K562 (cell line): Measurements from ENCODE around the gene LMTK2. TPM values are rescaled to one million over a fixed set of nuclear protein-coding genes. Genes with fewer than 3 reads are reported as not detected.

ENCODE experiments used
- ATAC-seq: fragments of 200-7000 bp; cut with Tn5 transposase; 3 replicates; pipeline ENCODE4 v1.9.1; 2020; ENCODE audit warnings: moderate library complexity
- BruUV-seq: library from RNA; stranded (reverse); fragments of 400-500 nt; replicated peaks from 2 replicates; lab custom pipeline; 2021; lab: Mats Ljungman, UMichigan
- CTCF ChIA-PET: fragments of 300-600 bp; formaldehyde crosslinking; extraction: SDS; loops from one replicate; lab custom pipeline; 2021; ENCODE audit warnings: low intra/inter-chr PET ratio; lab: Yijun Ruan, JAX
- POLR2A ChIA-PET: fragments of 300-600, 350-650 bp; sonication (Branson Sonifier 250); formaldehyde crosslinking; extraction: SDS; loops from one replicate; lab custom pipeline; 2021; ENCODE audit warnings: antibody characterized with exemption, inconsistent platforms; lab: Yijun Ruan, JAX
- DNase-seq, 4 experiments: peaks; one replicate each; pipeline versions ENCODE4 v3.0.0 to v3.0.0-alpha.2; 2011 to 2018; ENCODE audit warnings: low spot score in 3 of 4, mixed read lengths in 3 of 4; ENCODE audit errors: extremely low read depth in 1 of 4
- FAIRE-seq: peaks from 2 replicates; lab custom pipeline; 2011; peaks lifted over from hg19 to GRCh38; lab: Jason Lieb, UNC
- H2AFZ ChIP-seq: 2 replicates; pipeline ENCODE4 v1.6.0; 2011; ENCODE audit warnings: low read depth, low read length, control low read depth, inconsistent platforms
- H3K27ac ChIP-seq: fragments of 200-600 bp; 3 replicates; pipeline ENCODE4 v1.8.0; 2011; ENCODE audit warnings: low read depth, mild to moderate bottlenecking, control low read depth, inconsistent platforms, low read length, moderate library complexity, mixed read lengths; ENCODE audit errors: extremely low read depth
- H3K27me3 ChIP-seq, 2 experiments: fragments of 300-600 bp in 1 of 2; 2 replicates in 1 of 2; 3 replicates in 1 of 2; pipeline versions ENCODE4 v1.6.0 to v1.8.0; 2011; ENCODE audit warnings: inconsistent platforms in 2 of 2, low read length in 2 of 2, mild to moderate bottlenecking in 1 of 2, mixed read lengths in 1 of 2, moderate library complexity in 1 of 2; ENCODE audit not compliant: control insufficient read depth in 2 of 2, insufficient read depth in 2 of 2
- H3K36me3 ChIP-seq: fragments of 300-600 bp; 3 replicates; pipeline ENCODE4 v1.8.0; 2011; ENCODE audit warnings: mild to moderate bottlenecking, low read length, inconsistent platforms; ENCODE audit not compliant: control insufficient read depth, insufficient read depth
- H3K4me1 ChIP-seq, 2 experiments: fragments of 200-600 bp in 1 of 2; replicated peaks in 1 of 2; 2 replicates in 1 of 2; 3 replicates in 1 of 2; pipeline versions ENCODE4 v1.5.1 to v1.8.0; 2011; ENCODE audit warnings: inconsistent platforms in 2 of 2, low read length in 2 of 2, mild to moderate bottlenecking in 1 of 2, mixed read lengths in 1 of 2, moderate library complexity in 1 of 2; ENCODE audit not compliant: control insufficient read depth in 2 of 2, insufficient read depth in 2 of 2
- H3K4me2 ChIP-seq: 2 replicates; pipeline ENCODE4 v1.6.1; 2011; ENCODE audit warnings: low read length, control low read depth, inconsistent platforms, mixed read lengths; ENCODE audit not compliant: insufficient read depth
- H3K4me3 ChIP-seq: fragments of 200-600 bp; sonication (generic), shearing (Covaris generic); 2 replicates; pipeline ENCODE4 v1.5.1; 2016; ENCODE audit warnings: control low read depth, inconsistent platforms
- H3K79me2 ChIP-seq: fragments of 200-600 bp; 3 replicates; pipeline ENCODE4 v1.8.0; 2011; ENCODE audit warnings: low read length, inconsistent platforms; ENCODE audit not compliant: control insufficient read depth, insufficient read depth
- H3K9ac ChIP-seq, 2 experiments: 2 replicates each; pipeline versions ENCODE4 v1.6.0 to v1.6.1; 2011; ENCODE audit warnings: low read depth in 2 of 2, low read length in 2 of 2, control low read depth in 1 of 2, inconsistent platforms in 1 of 2, mild to moderate bottlenecking in 1 of 2, mixed read lengths in 1 of 2; ENCODE audit not compliant: insufficient read depth in 1 of 2
- H3K9me1 ChIP-seq: one replicate; pipeline ENCODE4 v1.6.0; 2011; ENCODE audit warnings: inconsistent platforms, mild to moderate bottlenecking, low read length, moderate library complexity; ENCODE audit not compliant: control insufficient read depth, insufficient read depth
- H3K9me3 ChIP-seq: replicated peaks from 2 replicates; pipeline ENCODE4 v1.5.1; 2011; ENCODE audit warnings: low read depth, low read length, inconsistent platforms; ENCODE audit not compliant: control insufficient read depth, insufficient read depth
- H4K20me1 ChIP-seq: replicated peaks from 2 replicates; pipeline ENCODE4 v1.6.1; 2011; ENCODE audit warnings: low read length, inconsistent platforms, mixed read lengths; ENCODE audit not compliant: control insufficient read depth, insufficient read depth
- BCOR ChIP-seq: fragments of 450-650 bp; IDR thresholded peaks from 2 replicates; pipeline ENCODE4 v1.6.1; 2016
- HNRNPH1 ChIP-seq: fragments of 200-400 bp; formaldehyde crosslinking; optimal IDR thresholded peaks from 2 replicates; pipeline ENCODE3; 2017; ENCODE audit warnings: low read depth, mild to moderate bottlenecking, low read length, moderate library complexity
- HNRNPL ChIP-seq: fragments of 200-400 bp; formaldehyde crosslinking; IDR thresholded peaks from 2 replicates; pipeline ENCODE4 v1.6.1; 2017; ENCODE audit warnings: low read depth, mild to moderate bottlenecking, low read length
- ZNF121 ChIP-seq: sonication (generic); formaldehyde crosslinking; conservative IDR thresholded peaks from 2 replicates; pipeline ENCODE4 v1.8.0; 2022; ENCODE audit warnings: missing genetic modification reagents
- WGBS: fragments of 100-300 bp; shearing (Covaris generic); methylation state at CpG from one replicate; pipeline ENCODE4 v1.1.6; 2016; ENCODE audit warnings: low coverage, mixed read lengths; ENCODE audit not compliant: insufficient coverage; ENCODE audit errors: missing lambda C conversion rate; 5-methylcytosine and 5-hydroxymethylcytosine counted together
- in situ Hi-C: fragments of 300-500 bp; cut with MboI; formaldehyde crosslinking; loops from 4 replicates; pipeline ENCODE4 v1.15.0; 2018; ENCODE audit warnings: inconsistent platforms, mixed read lengths
- intact Hi-C: fragments of 100-400 bp; cut with micrococcal nuclease; formaldehyde crosslinking; loops from 2 replicates; pipeline ENCODE4 v1.14.2; 2022
- polyA plus RNA-seq, 8 experiments: library from polyadenylated mRNA; depleted of rRNA in 4 of 8; stranded (reverse) in 5 of 8; unstranded in 3 of 8; fragments of >200 nt; fragmentation: Nextera tagmentation in 2 of 8; fragmentation: Illumina TruSeq in 1 of 8; extraction: Ambion mirVana in 2 of 8; extraction: Trizol in 1 of 8; gene quantifications; 2 replicates each; pipeline versions ENCODE4 v1.2.1 to v1.2.3, GENCODE V29; 2011 to 2014; ENCODE audit warnings: inconsistent platforms in 1 of 8, missing spikeins in 1 of 8
- total RNA-seq, 7 experiments: library from RNA; depleted of rRNA in 6 of 7; stranded (reverse); fragments of >200 nt in 6 of 7; fragmentation: Illumina TruSeq in 2 of 7; extraction: Trizol in 2 of 7; gene quantifications; 2 replicates each; pipeline versions ENCODE4 v1.2.1 to v1.2.3, GENCODE V29; 2011 to 2021; ENCODE audit warnings: low replicate concordance in 1 of 7

Gene LMTK2
- total and polyA plus RNA-seq, 9 of the 15 experiments (the other 6 are each of a cell fraction or from before 2014, with no cell fraction given) = 0.78 to 16.4 (median 6.3) TPM

- BruUV-seq = no TSS peak
- POLR2A ChIA-PET = interaction anchor here (0.6 kb wide), 1 partner anchor 16 kb away, joined by 3 read pairs; no protein-coding TSS in a partner anchor
- Histone ChIP-seq H3K9ac (no peak overlapping the region; a peak in 1 of 4 replicates), H3K4me3 (no peak overlapping the region), H3K36me3 (no peaks in the 10 kb centered on the region), H2AFZ (no peak overlapping the region), H3K9me1 (no peaks in the 10 kb centered on the region), H3K4me2 (no peak overlapping the region), H3K27me3 (peaks cover 5 to 56% of the 10 kb centered on the region in 2 experiments), H3K9me3 (no peaks in the 10 kb centered on the region), H3K27ac (no peak overlapping the region), H3K79me2 (no peaks in the 10 kb centered on the region), H4K20me1 (peaks cover 6% of the 10 kb centered on the region; the same call in 1 of the 2 replicates), H3K4me1 (peaks cover 0 to 42% of the 10 kb centered on the region in 2 experiments; a peak in 1 of 5 replicates)
- DNase-seq (peak in 3 of 4 experiments; percentile 13 to 16 (median 14)), FAIRE-seq (no peak), ATAC-seq (peak; percentile 28; the same call in 1 of the 3 replicates)
- intact Hi-C loops = no loop called here
- CTCF ChIA-PET = no interaction called here
- no peak for TF ChIP-seq HNRNPH1
- peak; percentile 69 for TF ChIP-seq ZNF121 (CRISPR knock-in tag)
- TF ChIP-seq BCOR = peak; percentile 42; the same call in 1 of the 2 replicates
- TF ChIP-seq HNRNPL = no peak
- WGBS = 35% methylated on average over 17 of the region's 17 CpGs
- in situ Hi-C loops = no loop called here
Measured at GRCh38 chr7:98229991-98230745, 123.5 kb downstream of the LMTK2 start.
